ENCODE data around the gene CRADD.
"Not testable (repeated sequence)": the region's sequence is repeated elsewhere in the genome, so short reads cannot be mapped to it uniquely, and the experiment has no call there.

CRADD gene

DNA sequence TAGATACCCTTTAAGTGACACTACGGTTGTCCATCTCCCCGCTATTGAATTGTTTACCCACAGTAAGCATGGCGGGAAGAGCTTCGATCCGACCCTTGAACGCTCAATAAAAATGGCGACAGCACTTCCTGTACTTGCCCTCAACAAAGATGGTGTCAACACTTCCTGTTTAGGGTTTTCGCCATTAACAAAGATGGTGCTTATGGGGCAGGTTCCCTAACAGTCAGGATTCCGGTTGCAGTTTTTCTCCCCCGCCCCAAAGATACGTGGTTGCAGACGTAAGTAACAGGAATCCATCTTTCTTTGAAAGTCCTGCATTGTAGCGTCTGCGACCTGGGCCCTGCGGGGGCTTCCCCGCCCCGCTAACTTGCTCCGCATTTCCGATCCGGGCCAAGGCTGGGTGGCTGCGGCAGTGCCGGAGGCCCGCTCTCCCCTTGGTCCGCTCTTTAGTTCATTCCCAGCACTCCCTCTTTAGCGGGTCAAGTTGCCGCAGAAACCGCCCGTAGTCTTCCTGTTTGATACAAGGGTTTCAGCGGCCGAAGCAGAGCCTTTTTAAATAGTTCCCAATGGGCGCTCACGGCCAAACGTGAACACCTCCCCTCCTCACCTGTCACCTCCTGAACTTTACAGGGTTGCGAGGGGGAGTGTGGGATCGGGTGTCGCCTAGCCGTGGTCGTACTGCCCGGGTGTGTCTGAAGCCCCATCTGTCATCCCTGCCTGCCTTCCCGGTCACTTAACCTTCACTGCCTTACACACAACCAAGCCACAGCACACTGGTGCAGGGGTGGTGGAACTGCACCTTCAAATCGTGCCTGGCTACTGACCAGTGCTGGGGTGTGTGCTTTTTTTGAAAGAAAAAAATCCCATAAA, at the start of gene CRADD:
TSS of gene CRADD (plus strand) at position 181 of the 870 bp plus-strand sequence.
- DNase-seq = peak; percentile 100

- DNase-seq = no peak
These were observed 44.8 kb upstream of the CRADD start for GRCh38 chr12:93632383-93632782.

GRCh38 chr12:93634416-93634815, 42.8 kb upstream of the CRADD start:
- DNase-seq = no peak

DNA sequence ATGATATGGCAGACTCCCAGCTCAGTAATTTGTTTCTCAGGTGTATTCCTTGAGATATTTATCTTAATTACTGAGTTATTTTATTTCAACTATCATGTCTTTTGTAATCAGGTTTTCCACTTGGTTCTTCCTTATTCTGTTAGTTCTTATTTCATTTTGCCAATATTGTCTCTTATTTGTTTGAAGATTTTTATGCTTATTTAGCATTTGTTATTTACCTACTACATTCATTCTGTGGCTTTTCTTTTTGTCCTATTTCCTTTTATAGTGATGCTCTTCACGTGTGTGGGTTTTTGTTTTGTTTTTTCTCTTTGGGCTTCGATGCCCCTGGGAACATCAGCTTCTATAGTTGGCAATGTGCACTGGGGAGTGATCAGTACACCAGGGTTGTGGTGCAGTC, 40.5 kb upstream of the CRADD start:
- no peak for DNase-seq

DNA sequence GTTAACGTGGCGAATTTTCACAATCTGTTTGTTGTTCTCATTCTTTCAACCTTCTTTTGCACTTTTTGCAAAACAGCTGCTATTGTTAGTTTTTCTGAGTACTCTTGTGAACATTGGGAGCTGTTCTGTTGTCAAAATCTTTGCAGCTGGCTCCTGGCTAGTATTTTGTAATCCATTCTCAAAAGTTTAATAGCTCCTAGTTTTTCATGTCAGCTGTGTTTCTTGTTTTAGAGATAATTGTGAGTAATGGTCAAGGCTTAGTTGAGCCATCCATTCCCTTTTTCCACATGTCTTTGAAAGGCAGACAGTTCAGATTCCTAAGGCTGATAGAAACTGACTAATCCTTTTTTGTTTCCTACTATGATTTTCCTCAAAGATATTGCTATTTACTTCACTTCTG, 39.1 kb upstream of the CRADD start:
- DNase-seq = no peak

DNA sequence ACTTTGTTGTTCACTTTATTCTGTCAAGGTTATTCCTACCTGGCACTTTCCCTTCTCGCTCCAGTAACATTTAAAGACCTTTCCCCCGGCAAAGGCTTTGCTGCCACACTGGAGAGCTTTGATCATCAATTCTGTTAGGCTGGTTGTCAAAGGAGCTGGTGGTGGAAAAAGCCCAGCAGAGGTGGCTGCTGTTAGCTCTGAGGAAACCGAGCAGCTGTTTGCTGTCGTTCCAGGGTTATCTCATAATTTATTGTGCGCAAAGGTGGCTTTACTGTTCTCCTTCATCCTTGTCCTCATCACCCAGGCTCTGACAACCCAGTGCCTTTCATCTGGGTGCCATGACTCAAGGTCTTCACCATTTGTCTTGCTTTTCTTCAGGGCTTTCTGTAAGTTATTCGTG, 38.2 kb upstream of the CRADD start:
- DNase-seq = no peak

- no peak for DNase-seq
These were observed 37.8 kb upstream of the CRADD start for GRCh38 chr12:93639406-93639805.

- DNase-seq = not testable (repeated sequence)
These were observed 35.8 kb upstream of the CRADD start for GRCh38 chr12:93641380-93641779.

- no peak for DNase-seq
These were observed 34.4 kb upstream of the CRADD start for GRCh38 chr12:93642751-93643150.

- no peak for DNase-seq
These were observed 31.5 kb upstream of the CRADD start for GRCh38 chr12:93645702-93646101.

GRCh38 chr12:93650626-93651025, 26.5 kb upstream of the CRADD start:
- no peak for DNase-seq

GRCh38 chr12:93653079-93653478, 24.1 kb upstream of the CRADD start:
- DNase-seq = no peak

DNA sequence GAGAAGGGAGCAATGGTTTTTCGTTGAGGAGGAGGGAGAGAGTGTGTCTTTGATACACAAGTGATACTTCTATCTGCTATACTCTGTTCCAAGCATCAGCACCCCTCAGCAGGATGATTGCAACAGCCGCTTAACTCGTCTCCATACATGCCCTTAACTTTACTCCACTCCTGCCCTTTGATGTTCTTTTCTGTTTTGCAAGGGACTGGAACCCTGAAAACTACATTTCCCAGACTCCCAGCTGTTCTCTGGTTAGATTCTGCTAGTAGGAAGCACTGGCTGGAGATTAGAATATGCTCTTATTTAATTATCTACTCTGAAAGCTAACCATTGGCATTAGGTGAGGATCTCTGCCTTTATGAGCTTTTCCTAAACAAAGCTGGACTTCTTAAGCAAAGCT, 23.5 kb upstream of the CRADD start:
- DNase-seq = no peak

- DNase-seq = no peak
These were observed 22.8 kb upstream of the CRADD start for GRCh38 chr12:93654421-93654820.

DNA sequence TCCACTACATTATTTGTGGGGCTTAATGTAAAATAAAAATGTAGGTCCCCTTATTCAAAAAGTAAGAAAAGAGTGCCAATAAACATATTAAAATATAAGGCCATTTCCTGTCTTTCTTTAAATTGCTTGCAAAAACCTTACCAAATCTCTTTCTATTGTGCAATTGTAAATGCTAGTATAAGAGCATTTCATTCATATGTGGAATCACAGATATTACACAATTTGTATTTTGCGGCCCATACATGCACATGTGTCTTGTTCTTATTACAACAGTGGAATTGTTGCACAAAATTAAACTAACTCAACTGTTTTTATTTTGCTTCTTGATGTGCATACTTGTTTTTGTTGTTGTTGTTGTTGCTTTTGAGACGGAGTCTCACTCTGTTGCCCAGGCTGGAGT, 20.1 kb upstream of the CRADD start:
- no peak for DNase-seq

DNA sequence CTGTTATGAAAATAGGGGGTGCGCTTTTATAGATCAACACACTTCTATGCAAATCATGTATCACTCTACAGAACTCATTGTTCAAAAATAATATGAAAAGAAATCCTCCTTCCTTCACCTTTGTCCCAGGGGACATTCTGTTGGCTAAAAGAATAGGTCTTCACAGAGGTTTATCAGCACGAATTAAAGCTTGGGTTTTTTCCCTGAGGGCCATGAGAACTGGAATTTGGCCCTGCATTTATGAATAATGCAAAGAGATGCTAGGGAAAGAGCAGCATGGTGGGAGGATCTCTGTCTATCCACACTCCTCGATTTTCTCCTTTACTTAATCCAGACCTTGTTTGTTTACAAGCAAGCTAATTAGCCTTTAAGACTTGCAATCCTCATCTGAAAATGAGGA, 16.2 kb upstream of the CRADD start:
- no peak for DNase-seq

DNA sequence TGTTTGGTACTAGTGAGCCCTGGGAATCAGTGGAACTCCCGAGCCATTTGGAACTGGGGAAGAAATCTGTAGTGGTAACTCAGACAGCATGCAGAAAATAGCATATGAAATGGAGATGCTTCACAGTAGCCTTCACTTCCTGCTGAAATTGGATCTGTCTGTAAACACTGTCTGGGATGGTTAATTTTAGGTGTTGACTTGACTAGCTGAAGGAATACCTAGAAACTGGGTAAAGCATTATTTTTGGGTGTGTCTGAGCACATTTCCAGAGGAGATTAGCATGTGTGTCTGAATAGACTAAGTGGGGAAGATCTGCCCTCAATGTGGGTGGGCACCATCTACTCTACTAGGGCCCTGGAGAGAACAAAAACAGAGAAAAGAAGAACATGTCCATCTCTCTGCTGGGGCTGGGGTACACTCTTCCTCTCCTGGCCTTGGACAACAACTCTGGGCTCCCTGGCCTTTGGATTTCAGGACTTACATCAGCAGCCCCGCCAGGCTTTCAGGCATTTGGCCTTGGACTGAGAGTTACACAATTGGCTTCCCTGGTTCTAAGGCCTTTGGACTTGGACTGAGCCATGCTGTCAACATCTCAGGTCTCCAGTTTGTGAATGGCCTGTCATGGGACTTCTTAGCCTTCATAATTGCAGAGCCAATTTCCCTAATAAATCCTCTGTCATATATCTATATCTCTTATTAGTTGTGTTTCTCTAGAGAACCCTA, 14.0 kb upstream of the CRADD start:
- DNase-seq = no peak

- no peak for DNase-seq
These were observed 13.5 kb upstream of the CRADD start for GRCh38 chr12:93663729-93664084.

DNA sequence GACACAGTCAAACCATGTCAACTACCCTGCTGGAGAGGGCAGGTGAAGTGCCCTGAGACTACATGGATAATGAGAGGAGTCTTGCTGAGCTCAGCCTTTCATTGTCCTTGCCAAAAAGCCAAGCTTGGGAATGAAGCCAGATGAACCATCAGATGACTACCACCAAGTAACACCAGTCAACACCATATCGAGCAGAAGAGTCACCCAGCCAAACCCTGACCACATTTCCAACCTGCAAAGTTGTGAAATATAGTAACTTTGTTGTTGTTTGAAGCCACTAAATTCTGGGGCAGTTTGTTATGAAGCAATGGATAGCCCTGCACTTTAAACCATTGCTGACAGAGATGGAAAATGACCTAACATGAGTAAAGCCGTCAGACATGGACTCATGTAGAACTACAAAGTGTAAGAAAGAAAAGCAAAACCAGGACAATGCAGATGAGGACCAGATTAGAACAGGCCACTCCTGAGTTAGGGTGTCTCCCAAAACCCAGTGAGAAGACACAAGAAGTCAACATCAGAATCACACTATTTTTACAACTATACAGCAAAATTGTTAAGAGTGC, 12.5 kb upstream of the CRADD start:
- DNase-seq = no peak

DNA sequence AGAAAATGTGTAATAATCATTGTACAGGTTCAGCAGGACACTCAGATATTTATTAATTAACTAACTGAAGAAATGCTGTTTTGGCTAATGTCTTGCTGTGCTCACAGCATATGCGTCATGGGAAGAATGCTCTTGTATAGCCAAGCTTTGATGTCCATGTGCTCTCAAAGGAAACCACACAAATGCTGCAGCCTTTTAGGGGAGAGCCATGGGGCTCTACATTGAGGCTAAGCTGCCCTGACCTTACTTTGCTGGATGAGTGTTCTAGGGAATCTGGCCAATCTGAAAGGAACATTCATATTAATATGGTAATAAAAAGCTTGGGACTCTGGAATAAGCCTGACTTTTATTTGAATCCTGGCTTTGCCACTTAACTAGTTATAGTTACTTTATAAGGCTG, 9.5 kb upstream of the CRADD start:
- no peak for DNase-seq

DNA sequence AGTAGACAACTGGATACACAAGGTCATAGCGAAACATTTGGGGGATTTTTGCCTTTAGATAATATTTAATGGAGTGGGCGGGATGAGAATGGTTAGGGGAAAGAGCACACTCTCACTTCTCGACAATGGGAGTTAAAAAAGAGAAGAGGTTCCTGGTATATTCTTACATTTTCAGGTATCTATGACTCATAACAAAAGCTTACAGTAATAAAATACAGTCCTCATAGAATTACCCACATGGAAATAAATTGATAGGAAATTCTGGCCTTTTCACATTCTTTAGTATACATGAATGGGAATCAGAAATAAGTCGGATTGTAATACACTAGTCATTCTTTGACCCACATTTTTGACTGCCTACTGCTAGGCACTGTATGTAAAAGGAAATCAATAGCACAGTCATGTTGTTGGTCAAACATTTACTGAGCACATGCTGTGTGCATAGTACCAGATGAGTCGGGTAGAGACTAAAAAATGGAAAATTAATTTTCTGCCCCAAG, 8.2 kb upstream of the CRADD start:
- DNase-seq = no peak

DNA sequence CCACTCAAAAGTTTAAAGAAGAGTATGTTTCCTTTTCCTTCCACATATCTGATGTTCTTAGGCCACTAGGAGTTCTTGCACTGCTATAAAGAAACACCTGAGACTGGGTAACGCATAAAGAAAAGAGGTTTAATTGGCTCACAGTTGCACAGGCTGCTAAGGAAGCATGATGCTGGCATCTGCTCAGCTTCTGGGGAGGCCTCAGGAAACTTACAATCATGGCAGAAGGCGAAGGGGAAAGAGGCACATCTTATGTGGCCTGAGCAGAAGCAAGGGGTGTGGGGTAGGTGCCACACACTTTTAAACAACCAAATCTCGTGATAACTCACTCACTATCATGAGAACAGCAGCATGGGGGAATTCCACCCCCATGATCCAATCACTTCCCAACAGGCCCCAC, 7.7 kb upstream of the CRADD start:
- DNase-seq = no peak

GRCh38 chr12:93670104-93670503, 7.1 kb upstream of the CRADD start:
- no peak for DNase-seq

DNA sequence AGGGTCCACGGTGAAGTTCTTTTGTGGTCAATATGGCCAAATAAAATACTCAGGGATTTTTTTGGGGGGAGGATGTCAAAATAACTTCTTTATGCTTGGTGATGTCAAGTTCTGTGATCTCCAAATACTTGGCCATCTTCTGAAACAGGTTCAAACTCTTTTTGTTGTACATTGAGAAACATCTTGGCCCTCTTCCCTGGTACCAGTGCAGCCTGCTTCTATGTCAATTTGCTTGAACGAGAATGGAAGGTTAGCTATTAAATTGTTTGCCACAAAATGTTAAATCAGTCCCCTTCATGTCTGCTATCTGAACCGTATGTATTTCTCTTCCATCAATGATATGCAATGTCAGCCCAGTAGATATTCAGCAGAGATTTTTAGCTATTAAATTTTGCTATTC, 6.1 kb upstream of the CRADD start:
- no peak for DNase-seq

Data from T1000 (cell line).